GM21737 (cell line): Measurements from ENCODE around the gene LRRC25.
A peak's percentile ranks its signal among the peaks of the same experiment; 100 is the strongest.

Experiments used
- ATAC-seq: cut with Tn5 transposase; IDR thresholded peaks from one replicate; pipeline ENCODE4 v1.9.1; 2021; ENCODE audit warnings: mild to moderate bottlenecking, moderate library complexity; ENCODE audit not compliant: unreplicated experiment

The LRRC25 gene

GRCh38 chr19:18435842-18436670 lies 38.6 kb upstream of the LRRC25 start:
- ATAC-seq, result no peak

GRCh38 chr19:18435178-18435841 lies 37.9 kb upstream of the LRRC25 start:
- no peak for ATAC-seq

- ATAC-seq, result no peak
Measured at GRCh38 chr19:18434411-18435175, 37.2 kb upstream of the LRRC25 start.

- ATAC-seq, result no peak
Measured at GRCh38 chr19:18433735-18434398, 36.4 kb upstream of the LRRC25 start.

- no peak for ATAC-seq
Measured at GRCh38 chr19:18433015-18433691, 35.7 kb upstream of the LRRC25 start.

GRCh38 chr19:18432275-18433014 lies 35.0 kb upstream of the LRRC25 start:
- no peak for ATAC-seq

GRCh38 chr19:18431351-18432197 lies 34.2 kb upstream of the LRRC25 start:
- ATAC-seq, result no peak

- ATAC-seq, result no peak
Measured at GRCh38 chr19:18430417-18431144, 33.2 kb upstream of the LRRC25 start.

GRCh38 chr19:18429717-18430416 lies 32.4 kb upstream of the LRRC25 start:
- no peak for ATAC-seq

GRCh38 chr19:18428787-18429674 lies 31.6 kb upstream of the LRRC25 start:
- ATAC-seq, result peak; percentile 40

- ATAC-seq, result no peak
Measured at GRCh38 chr19:18428173-18428786, 30.9 kb upstream of the LRRC25 start.

GRCh38 chr19:18427743-18428113 lies 30.3 kb upstream of the LRRC25 start:
- ATAC-seq, result no peak

- no peak for ATAC-seq
Measured at GRCh38 chr19:18427080-18427742, 29.8 kb upstream of the LRRC25 start.

- no peak for ATAC-seq
Measured at GRCh38 chr19:18426416-18426767, 29.0 kb upstream of the LRRC25 start.

GRCh38 chr19:18425515-18426415 lies 28.3 kb upstream of the LRRC25 start:
- no peak for ATAC-seq
